HepG2 (cell line): ENCODE results near the gene CTNNA2. TPM values are rescaled to one million over a fixed set of nuclear protein-coding genes. Genes with fewer than 3 reads are reported as not detected.

Experiments
- ATAC-seq: fragments of 200-7000 bp; cut with Tn5 transposase; 3 replicates; pipeline ENCODE4 v1.9.1; 2020; ENCODE audit warnings: mild to moderate bottlenecking, moderate library complexity
- BruUV-seq: library from RNA; stranded (reverse); fragments of 400-500 nt; replicated peaks from 2 replicates; lab custom pipeline; 2021; lab: Mats Ljungman, UMichigan
- CTCF ChIA-PET: fragments of 300-600 bp; formaldehyde crosslinking; extraction: SDS; loops from one replicate; lab custom pipeline; 2021; ENCODE audit warnings: low total read pairs, inconsistent platforms, low intra/inter-chr PET ratio; lab: Yijun Ruan, JAX
- POLR2A ChIA-PET: fragments of 350-600 bp; sonication (Branson Sonifier 250); formaldehyde crosslinking; loops from one replicate; lab custom pipeline; 2020; ENCODE audit warnings: antibody characterized with exemption, inconsistent platforms; lab: Yijun Ruan, JAX
- DNase-seq: peaks from one replicate; pipeline ENCODE4 v3.0.0-alpha.2; 2015; ENCODE audit warnings: low spot score
- FAIRE-seq: peaks from 3 replicates; lab custom pipeline; 2011; peaks lifted over from hg19 to GRCh38; lab: Jason Lieb, UNC
- H2AFZ ChIP-seq: one replicate; pipeline ENCODE4 v1.6.1; 2011; ENCODE audit warnings: low read length, inconsistent platforms
- H3K27ac ChIP-seq: fragments of 300-600 bp; 3 replicates; pipeline ENCODE4 v1.8.0; 2011; ENCODE audit warnings: mixed run types, mild to moderate bottlenecking, mixed read lengths, low read length, inconsistent platforms; ENCODE audit not compliant: insufficient read depth; ENCODE audit errors: extremely low read length
- H3K27me3 ChIP-seq, 2 experiments: fragments of 200-600 bp in 1 of 2; 2 replicates in 1 of 2; 3 replicates in 1 of 2; pipeline versions ENCODE4 v1.6.0 to v1.8.0; 2011; ENCODE audit warnings: low read length in 2 of 2, mild to moderate bottlenecking in 2 of 2, moderate library complexity in 2 of 2, inconsistent platforms in 1 of 2; ENCODE audit not compliant: insufficient read depth in 2 of 2, control insufficient read depth in 1 of 2
- H3K36me3 ChIP-seq, 2 experiments: fragments of 200-600 bp in 1 of 2; replicated peaks in 1 of 2; 2 replicates in 1 of 2; 3 replicates in 1 of 2; pipeline versions ENCODE4 v1.5.1 to v1.8.0; 2011; ENCODE audit warnings: low read length in 2 of 2, inconsistent platforms in 1 of 2; ENCODE audit not compliant: insufficient read depth in 2 of 2, control insufficient read depth in 1 of 2
- H3K4me1 ChIP-seq: 2 replicates; pipeline ENCODE4 v1.5.1; 2012; ENCODE audit warnings: low read length, inconsistent platforms; ENCODE audit not compliant: insufficient read depth
- H3K4me2 ChIP-seq: 2 replicates; pipeline ENCODE4 v1.6.0; 2011; ENCODE audit warnings: low read depth, low read length, inconsistent platforms
- H3K4me3 ChIP-seq, 3 experiments: fragments of 200-600 bp in 1 of 3; sonication (generic), shearing (Covaris generic) in 1 of 3; replicated peaks in 1 of 3; 2 replicates each; pipeline ENCODE4 v1.5.1; 2011 to 2016; ENCODE audit warnings: low read length in 3 of 3, inconsistent platforms in 2 of 3, low read depth in 2 of 3, mild to moderate bottlenecking in 2 of 3, control low read depth in 1 of 3, mixed read lengths in 1 of 3; ENCODE audit not compliant: insufficient read depth in 1 of 3
- H3K79me2 ChIP-seq: one replicate; pipeline ENCODE4 v1.6.1; 2011; ENCODE audit warnings: low read length, inconsistent platforms; ENCODE audit not compliant: insufficient read depth
- H3K9ac ChIP-seq: 2 replicates; pipeline ENCODE4 v1.6.0; 2011; ENCODE audit warnings: mild to moderate bottlenecking, low read depth, low read length, inconsistent platforms; ENCODE audit not compliant: insufficient read depth
- H3K9me3 ChIP-seq: 2 replicates; pipeline ENCODE4 v1.5.1; 2012; ENCODE audit warnings: mild to moderate bottlenecking, low read length
- H4K20me1 ChIP-seq: 2 replicates; pipeline ENCODE4 v1.6.0; 2011; ENCODE audit warnings: inconsistent platforms, mild to moderate bottlenecking, low read length, moderate library complexity; ENCODE audit not compliant: insufficient read depth
- GABPA ChIP-seq, 2 experiments: IDR thresholded peaks; 2 replicates each; pipeline ENCODE4 v1.6.1; 2011 to 2016; ENCODE audit warnings: low read depth in 2 of 2, low read length in 1 of 2, missing biosample characterization in 1 of 2, missing genetic modification characterization in 1 of 2
- HOXA9 ChIP-seq: sonication (generic); formaldehyde crosslinking; IDR thresholded peaks from 2 replicates; pipeline ENCODE4 v1.8.1; 2022; ENCODE audit warnings: missing genetic modification reagents, mild to moderate bottlenecking, moderate library complexity, borderline replicate concordance
- MYNN ChIP-seq: sonication (generic); formaldehyde crosslinking; IDR thresholded peaks from 2 replicates; pipeline ENCODE4 v1.4.0; 2020; ENCODE audit warnings: mild to moderate bottlenecking, low read depth, missing genetic modification reagents
- NR2F6 ChIP-seq, 2 experiments: IDR thresholded peaks; 2 replicates each; pipeline ENCODE4 v1.6.1; 2016; ENCODE audit warnings: antibody characterized with exemption in 1 of 2, mild to moderate bottlenecking in 1 of 2
- PRMT3 ChIP-seq: sonication (generic); formaldehyde crosslinking; IDR thresholded peaks from 2 replicates; pipeline ENCODE4 v1.8.1; 2022; ENCODE audit warnings: low read depth, mild to moderate bottlenecking, moderate library complexity, missing genetic modification reagents, borderline replicate concordance
- ZNF232 ChIP-seq: sonication (generic); formaldehyde crosslinking; IDR thresholded peaks from 2 replicates; pipeline ENCODE4 v1.4.0; 2020; ENCODE audit warnings: missing genetic modification reagents, borderline replicate concordance
- ZNF296 ChIP-seq: sonication (generic); formaldehyde crosslinking; conservative IDR thresholded peaks from 2 replicates; pipeline ENCODE4 v1.5.0; 2020; ENCODE audit warnings: mild to moderate bottlenecking, missing genetic modification reagents
- ZNF598 ChIP-seq: sonication (generic); formaldehyde crosslinking; IDR thresholded peaks from 2 replicates; pipeline ENCODE4 v1.5.1; 2020; ENCODE audit warnings: mild to moderate bottlenecking, missing genetic modification reagents, borderline replicate concordance
- ZNF761 ChIP-seq: sonication (generic); formaldehyde crosslinking; conservative IDR thresholded peaks from 2 replicates; pipeline ENCODE4 v1.4.0; 2020; ENCODE audit warnings: mild to moderate bottlenecking, missing genetic modification reagents
- ZNF766 ChIP-seq: sonication (generic); formaldehyde crosslinking; IDR thresholded peaks from 2 replicates; pipeline ENCODE4 v1.5.0; 2020; ENCODE audit warnings: missing genetic modification reagents, borderline replicate concordance
- ZSCAN22 ChIP-seq: sonication (generic); formaldehyde crosslinking; IDR thresholded peaks from 2 replicates; pipeline ENCODE4 v1.4.0; 2020; ENCODE audit warnings: mild to moderate bottlenecking, missing genetic modification reagents
- WGBS: methylation state at CpG from one replicate; pipeline ENCODE4 v1.1.6; 2017; ENCODE audit warnings: low lambda C conversion rate; 5-methylcytosine and 5-hydroxymethylcytosine counted together
- in situ Hi-C: cut with HindIII; loops from 2 replicates; pipeline ENCODE4 v1.10.0; 2017; ENCODE audit warnings: low pct_unique_long_range_greater_than_20kb; ENCODE audit not compliant: extremely low pct_ligation_motif_present
- intact Hi-C: fragments of 100-400 bp; cut with micrococcal nuclease; formaldehyde crosslinking; loops from one replicate; pipeline ENCODE4 v1.10.0; 2022; ENCODE audit not compliant: unreplicated experiment
- polyA plus RNA-seq, 8 experiments: library from polyadenylated mRNA; depleted of rRNA in 3 of 8; stranded (reverse) in 7 of 8; unstranded in 1 of 8; fragments of >200 nt; fragmentation: Illumina TruSeq in 4 of 8; extraction: Trizol in 4 of 8; gene quantifications; 2 replicates each; pipeline versions ENCODE4 v1.2.1 to v1.2.3, GENCODE V29; 2011 to 2016; ENCODE audit warnings: low read depth in 4 of 8, missing spikeins in 1 of 8, mixed read lengths in 1 of 8; ENCODE audit not compliant: insufficient read depth in 1 of 8
- total RNA-seq, 5 experiments: library from RNA; depleted of rRNA; stranded (reverse); fragments of >200 nt; fragmentation: Illumina TruSeq; extraction: Trizol; gene quantifications; 2 replicates each; pipeline ENCODE4 v1.2.3, GENCODE V29; 2016; ENCODE audit warnings: low read depth in 1 of 5
- TF ChIP-seq, protein P1 (sequence below): sonication (generic); formaldehyde crosslinking; IDR thresholded peaks from 2 replicates; pipeline ENCODE4 v1.5.0; 2020; ENCODE audit warnings: missing genetic modification reagents
- TF ChIP-seq, protein P2 (sequence below): IDR thresholded peaks from 2 replicates; pipeline ENCODE4 v1.6.1; 2012; ENCODE audit warnings: low read length, improper control_type of control experiment
- TF ChIP-seq, protein P3 (sequence below): sonication (generic); formaldehyde crosslinking; IDR thresholded peaks from 2 replicates; pipeline ENCODE4 v1.8.0; 2022; ENCODE audit warnings: mild to moderate bottlenecking, missing genetic modification reagents, borderline replicate concordance

The CTNNA2 gene
- total and polyA plus RNA-seq, 2 of the 13 experiments (the other 11 are each of a cell fraction or from before 2014, with no cell fraction given): not detected

DNA sequence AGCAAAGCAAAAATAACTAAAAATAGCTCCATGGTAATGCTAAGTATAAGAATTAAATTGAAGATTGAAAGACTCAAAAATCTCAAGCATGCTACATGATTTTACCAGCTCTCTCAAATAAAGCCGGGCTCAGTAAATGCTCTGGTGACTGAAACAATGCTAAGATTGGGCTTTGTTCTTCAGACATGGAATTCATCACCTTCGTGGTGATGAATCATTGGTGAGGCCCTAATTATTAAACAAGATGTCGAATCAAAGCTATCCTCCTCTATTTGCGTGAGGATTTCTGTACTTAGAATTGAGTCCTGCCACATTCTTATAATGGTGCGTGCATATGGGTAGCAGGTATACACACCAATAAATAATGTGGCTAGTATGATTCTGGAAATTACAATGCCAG is 850.5 kb downstream of the CTNNA2 start:
- Histone ChIP-seq H3K27me3 (no peaks in the 10 kb centered on the region), H3K79me2 (no peaks in the 10 kb centered on the region), H3K27ac (no peak overlapping the region), H3K4me2 (no peak overlapping the region), H3K36me3 (no peaks in the 10 kb centered on the region), H2AFZ (no peak overlapping the region), H3K4me3 (no peak overlapping the region), H3K4me1 (no peaks in the 10 kb centered on the region), H3K9ac (no peak overlapping the region), H4K20me1 (no peaks in the 10 kb centered on the region), H3K9me3 (no peaks in the 10 kb centered on the region)
- ChIA-PET CTCF (no interaction called here), POLR2A (no interaction called here)
- DNase-seq: no peak
- no peak for ATAC-seq
- in situ Hi-C loops: no loop called here
- WGBS: 43% methylated on average over 5 of the region's 5 CpGs
- TF ChIP-seq PRMT3: no peak
- no peak for TF ChIP-seq MYNN
- TF ChIP-seq GABPA (IDR thresholded peaks at IDR 0.05; ENCODE audit: low read depth, low read length): no peak
- TF ChIP-seq GABPA (CRISPR knock-in tag; IDR thresholded peaks at IDR 0.05; ENCODE audit: low read depth): no peak
- no peak for TF ChIP-seq ZNF766
- TF ChIP-seq ZNF761 (CRISPR knock-in tag): no peak
- no peak for TF ChIP-seq ZNF232
- TF ChIP-seq HOXA9 (CRISPR knock-in tag): no peak
- intact Hi-C loops: no loop called here
- no peak for FAIRE-seq
- no TSS peak for BruUV-seq

DNA sequence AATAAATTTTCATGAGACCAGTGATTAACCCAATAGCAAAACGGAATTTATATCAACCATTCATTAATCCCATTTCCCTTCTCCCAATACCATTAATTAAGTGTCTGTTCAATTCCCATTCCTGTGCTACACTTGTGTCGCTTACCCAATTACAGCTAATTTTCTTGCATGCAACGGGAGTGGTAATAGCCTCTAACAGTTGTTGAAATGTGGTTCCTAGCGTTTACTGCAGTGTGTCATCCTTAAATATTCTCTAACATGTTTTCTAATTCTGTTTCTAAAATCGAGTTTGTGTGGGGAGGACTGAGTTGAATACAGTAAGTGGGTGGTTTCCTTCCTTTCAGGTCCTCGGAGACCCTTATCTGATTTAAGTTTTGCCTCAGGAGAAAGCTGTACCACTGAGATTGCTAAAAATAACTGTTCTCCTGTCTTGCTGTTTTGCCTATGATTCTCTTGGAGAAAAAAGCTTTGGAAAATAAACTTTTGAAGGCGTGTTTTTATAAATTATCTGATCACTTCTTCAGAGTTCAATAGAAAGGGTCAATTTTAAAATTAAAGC is 851.0 kb downstream of the CTNNA2 start:
- Histone ChIP-seq H3K27ac (no peak overlapping the region), H3K79me2 (no peaks in the 10 kb centered on the region), H3K4me2 (no peak overlapping the region), H3K36me3 (no peaks in the 10 kb centered on the region), H3K27me3 (no peaks in the 10 kb centered on the region), H3K9ac (no peak overlapping the region), H3K4me1 (no peaks in the 10 kb centered on the region), H4K20me1 (no peaks in the 10 kb centered on the region), H2AFZ (no peak overlapping the region), H3K4me3 (no peak overlapping the region), H3K9me3 (no peaks in the 10 kb centered on the region)
- ChIA-PET POLR2A (no interaction called here), CTCF (no interaction called here)
- DNase-seq (no peak), FAIRE-seq (no peak), ATAC-seq (no peak)
- in situ Hi-C loops: no loop called here
- BruUV-seq: no TSS peak
- 7% methylated on average over 7 of the region's 7 CpGs for WGBS
- intact Hi-C loops: no loop called here
- TF ChIP-seq ZNF598 (CRISPR knock-in tag): no peak
- no peak for TF ChIP-seq NR2F6 (IDR thresholded peaks at IDR 0.05)
- no peak for TF ChIP-seq NR2F6 (CRISPR knock-in tag; IDR thresholded peaks at IDR 0.05)
- TF ChIP-seq ZNF296: no peak
- no peak for TF ChIP-seq ZSCAN22 (CRISPR knock-in tag)
- TF ChIP-seq, protein P1, sequence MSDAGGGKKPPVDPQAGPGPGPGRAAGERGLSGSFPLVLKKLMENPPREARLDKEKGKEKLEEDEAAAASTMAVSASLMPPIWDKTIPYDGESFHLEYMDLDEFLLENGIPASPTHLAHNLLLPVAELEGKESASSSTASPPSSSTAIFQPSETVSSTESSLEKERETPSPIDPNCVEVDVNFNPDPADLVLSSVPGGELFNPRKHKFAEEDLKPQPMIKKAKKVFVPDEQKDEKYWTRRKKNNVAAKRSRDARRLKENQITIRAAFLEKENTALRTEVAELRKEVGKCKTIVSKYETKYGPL: no peak
- TF ChIP-seq, protein P2, sequence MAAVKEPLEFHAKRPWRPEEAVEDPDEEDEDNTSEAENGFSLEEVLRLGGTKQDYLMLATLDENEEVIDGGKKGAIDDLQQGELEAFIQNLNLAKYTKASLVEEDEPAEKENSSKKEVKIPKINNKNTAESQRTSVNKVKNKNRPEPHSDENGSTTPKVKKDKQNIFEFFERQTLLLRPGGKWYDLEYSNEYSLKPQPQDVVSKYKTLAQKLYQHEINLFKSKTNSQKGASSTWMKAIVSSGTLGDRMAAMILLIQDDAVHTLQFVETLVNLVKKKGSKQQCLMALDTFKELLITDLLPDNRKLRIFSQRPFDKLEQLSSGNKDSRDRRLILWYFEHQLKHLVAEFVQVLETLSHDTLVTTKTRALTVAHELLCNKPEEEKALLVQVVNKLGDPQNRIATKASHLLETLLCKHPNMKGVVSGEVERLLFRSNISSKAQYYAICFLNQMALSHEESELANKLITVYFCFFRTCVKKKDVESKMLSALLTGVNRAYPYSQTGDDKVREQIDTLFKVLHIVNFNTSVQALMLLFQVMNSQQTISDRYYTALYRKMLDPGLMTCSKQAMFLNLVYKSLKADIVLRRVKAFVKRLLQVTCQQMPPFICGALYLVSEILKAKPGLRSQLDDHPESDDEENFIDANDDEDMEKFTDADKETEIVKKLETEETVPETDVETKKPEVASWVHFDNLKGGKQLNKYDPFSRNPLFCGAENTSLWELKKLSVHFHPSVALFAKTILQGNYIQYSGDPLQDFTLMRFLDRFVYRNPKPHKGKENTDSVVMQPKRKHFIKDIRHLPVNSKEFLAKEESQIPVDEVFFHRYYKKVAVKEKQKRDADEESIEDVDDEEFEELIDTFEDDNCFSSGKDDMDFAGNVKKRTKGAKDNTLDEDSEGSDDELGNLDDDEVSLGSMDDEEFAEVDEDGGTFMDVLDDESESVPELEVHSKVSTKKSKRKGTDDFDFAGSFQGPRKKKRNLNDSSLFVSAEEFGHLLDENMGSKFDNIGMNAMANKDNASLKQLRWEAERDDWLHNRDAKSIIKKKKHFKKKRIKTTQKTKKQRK: no peak
- TF ChIP-seq, protein P3, sequence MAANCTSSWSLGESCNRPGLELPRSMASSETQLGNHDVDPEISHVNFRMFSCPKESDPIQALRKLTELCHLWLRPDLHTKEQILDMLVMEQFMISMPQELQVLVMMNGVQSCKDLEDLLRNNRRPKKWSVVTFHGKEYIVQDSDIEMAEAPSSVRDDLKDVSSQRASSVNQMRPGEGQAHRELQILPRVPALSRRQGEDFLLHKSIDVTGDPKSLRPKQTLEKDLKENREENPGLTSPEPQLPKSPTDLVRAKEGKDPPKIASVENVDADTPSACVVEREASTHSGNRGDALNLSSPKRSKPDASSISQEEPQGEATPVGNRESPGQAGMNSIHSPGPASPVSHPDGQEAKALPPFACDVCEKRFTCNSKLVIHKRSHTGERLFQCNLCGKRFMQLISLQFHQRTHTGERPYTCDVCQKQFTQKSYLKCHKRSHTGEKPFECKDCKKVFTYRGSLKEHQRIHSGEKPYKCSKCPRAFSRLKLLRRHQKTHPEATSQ (CRISPR knock-in tag): no peak
